OCI-LY1 (cell line): ENCODE measurements around the gene ZNF846.
"Not testable (repeated sequence)": the region's sequence is repeated elsewhere in the genome, so short reads cannot be mapped to it uniquely, and the experiment has no call there.

Experiments
- H2AFZ ChIP-seq: fragments of 200-600 bp; sonication (generic), shearing (Covaris generic); 2 replicates; pipeline ENCODE4 v1.6.0; 2014; ENCODE audit warnings: antibody characterized with exemption, mild to moderate bottlenecking, low read length
- H3F3A ChIP-seq: fragments of 200-600 bp; sonication (generic), shearing (Covaris generic); 2 replicates; pipeline ENCODE4 v1.6.0; 2014; ENCODE audit warnings: mild to moderate bottlenecking, antibody characterized with exemption, low read length, moderate library complexity; ENCODE audit not compliant: insufficient read depth
- H3K27ac ChIP-seq: fragments of 200-600 bp; sonication (generic); 2 replicates; pipeline ENCODE4 v1.5.1; 2014; ENCODE audit warnings: low read length, mixed run types, mild to moderate bottlenecking, low read depth; ENCODE audit not compliant: poor library complexity, severe bottlenecking
- H3K27me3 ChIP-seq: fragments of 200-600 bp; sonication (generic); 2 replicates; pipeline ENCODE4 v1.6.0; 2014; ENCODE audit warnings: antibody characterized with exemption, mild to moderate bottlenecking, low read length, moderate library complexity; ENCODE audit not compliant: insufficient read depth
- H3K36me3 ChIP-seq: fragments of 200-600 bp; sonication (generic); 2 replicates; pipeline ENCODE4 v1.6.1; 2014; ENCODE audit warnings: mild to moderate bottlenecking, antibody characterized with exemption, low read length, moderate library complexity, mixed read lengths; ENCODE audit not compliant: insufficient read depth
- H3K4me1 ChIP-seq: fragments of 200-600 bp; sonication (generic); 2 replicates; pipeline ENCODE4 v1.5.1; 2014; ENCODE audit warnings: mild to moderate bottlenecking, low read length, moderate library complexity; ENCODE audit not compliant: insufficient read depth, severe bottlenecking
- H3K4me2 ChIP-seq: fragments of 200-600 bp; sonication (generic), shearing (Covaris generic); 2 replicates; pipeline ENCODE4 v1.6.1; 2014; ENCODE audit warnings: low read length
- H3K4me3 ChIP-seq: fragments of 200-600 bp; sonication (generic); 2 replicates; pipeline ENCODE4 v1.5.1; 2014; ENCODE audit warnings: low read length, low read depth, mild to moderate bottlenecking, mixed read lengths; ENCODE audit not compliant: poor library complexity, severe bottlenecking
- H3K79me2 ChIP-seq: fragments of 200-600 bp; shearing (Covaris generic); 2 replicates; pipeline ENCODE4 v1.6.1; 2016; ENCODE audit warnings: mixed run types, low read length, mixed read lengths; ENCODE audit not compliant: insufficient read depth
- H3K9ac ChIP-seq: fragments of 200-600 bp; sonication (generic), shearing (Covaris generic); 2 replicates; pipeline ENCODE4 v1.6.1; 2014; ENCODE audit warnings: mild to moderate bottlenecking, low read length, mixed read lengths
- H3K9me2 ChIP-seq: fragments of 200-600 bp; sonication (generic), shearing (Covaris generic); 2 replicates; pipeline ENCODE4 v1.6.1; 2014; ENCODE audit warnings: low read depth, mild to moderate bottlenecking, low read length, mixed read lengths
- H3K9me3 ChIP-seq: fragments of 200-600 bp; shearing (Covaris generic); 2 replicates; pipeline ENCODE4 v1.6.1; 2014; ENCODE audit warnings: low read length, mixed read lengths
- H4K20me1 ChIP-seq: fragments of 200-600 bp; sonication (generic), shearing (Covaris generic); 2 replicates; pipeline ENCODE4 v1.6.0; 2016; ENCODE audit warnings: mild to moderate bottlenecking, low read length; ENCODE audit not compliant: insufficient read depth
- CTCF ChIP-seq: fragments of 200-600 bp; sonication (generic), shearing (Covaris generic); IDR thresholded peaks from 2 replicates; pipeline ENCODE4 v1.5.1; 2017; ENCODE audit warnings: mild to moderate bottlenecking, antibody characterized with exemption, low read length, moderate library complexity, mixed read lengths
- EZH2 ChIP-seq: fragments of 200-600 bp; sonication (generic), shearing (Covaris generic); IDR thresholded peaks from 2 replicates; pipeline ENCODE4 v1.8.0; 2017; ENCODE audit warnings: borderline replicate concordance, mixed run types, mild to moderate bottlenecking, antibody characterized with exemption, low read length, moderate library complexity, mixed read lengths

ZNF846 gene

GRCh38 chr19:9785367-9786331 lies 17.1 kb upstream of the ZNF846 start:
- Histone ChIP-seq H3K4me2 (peak overlapping the region; percentile 85), H3F3A (no peaks in the 10 kb centered on the region), H3K9ac (peak overlapping the region; percentile 76), H3K79me2 (no peaks in the 10 kb centered on the region), H4K20me1 (no peaks in the 10 kb centered on the region), H3K27me3 (no peaks in the 10 kb centered on the region), H3K9me3 (no peaks in the 10 kb centered on the region), H3K4me3 (peak overlapping the region; percentile 81), H3K9me2 (no peaks in the 10 kb centered on the region), H2AFZ (no peak overlapping the region), H3K4me1 (peaks cover 18% of the 10 kb centered on the region), H3K27ac (peak overlapping the region; percentile 90), H3K36me3 (no peaks in the 10 kb centered on the region)
- TF ChIP-seq CTCF (no peak), EZH2 (no peak)

DNA sequence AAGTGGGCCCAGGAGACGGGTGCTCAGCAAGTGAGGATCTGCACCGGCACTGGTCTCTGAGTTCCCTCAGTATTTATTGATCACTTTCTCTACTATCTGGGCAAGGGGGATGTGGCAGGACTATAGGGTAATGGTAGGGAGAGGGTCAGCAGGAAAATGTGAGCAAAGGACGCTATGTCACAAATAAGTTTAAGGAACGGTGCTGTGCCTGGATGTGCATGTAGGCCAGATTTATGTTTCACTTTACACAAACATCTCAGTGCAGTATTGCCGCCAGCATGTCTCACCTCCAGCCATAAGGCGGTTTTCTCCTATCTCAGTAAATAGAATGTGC lies 15.6 kb upstream of the ZNF846 start:
- H3K9me2 ChIP-seq, H3K9me3 ChIP-seq, H3F3A ChIP-seq, H3K4me3 ChIP-seq, H3K79me2 ChIP-seq, H4K20me1 ChIP-seq, H2AFZ ChIP-seq, H3K27me3 ChIP-seq, H3K36me3 ChIP-seq: not testable (repeated sequence)
- H3K4me2 ChIP-seq: peak overlapping the region; percentile 63; the same call in 1 of the 2 replicates
- peak overlapping the region; percentile 54 for H3K27ac ChIP-seq
- peaks cover 18% of the 10 kb centered on the region for H3K4me1 ChIP-seq
- peak overlapping the region; percentile 55; the same call in 1 of the 2 replicates for H3K9ac ChIP-seq

- no peak overlapping the region for H3K4me3 ChIP-seq
- H3K27me3 ChIP-seq: no peaks in the 10 kb centered on the region
- no peaks in the 10 kb centered on the region for H3K79me2 ChIP-seq
- TF ChIP-seq EZH2 (no peak), CTCF (no peak)
- H3K27ac ChIP-seq: no peak overlapping the region
- H4K20me1 ChIP-seq: no peaks in the 10 kb centered on the region
- H2AFZ ChIP-seq: no peak overlapping the region
- H3K9me3 ChIP-seq: no peaks in the 10 kb centered on the region
- H3K36me3 ChIP-seq: no peaks in the 10 kb centered on the region; the same call in 1 of the 2 replicates
- H3F3A ChIP-seq: no peaks in the 10 kb centered on the region
- H3K9ac ChIP-seq: no peak overlapping the region
- H3K4me1 ChIP-seq: peaks cover 18% of the 10 kb centered on the region
- no peak overlapping the region for H3K4me2 ChIP-seq
- no peaks in the 10 kb centered on the region for H3K9me2 ChIP-seq
These were observed 13.8 kb upstream of the ZNF846 start for GRCh38 chr19:9782338-9782737.
